ENCODE results near the gene ENAH.
"Not testable (repeated sequence)": the region's sequence is repeated elsewhere in the genome, so short reads cannot be mapped to it uniquely, and the experiment has no call there.

The ENAH gene

DNA sequence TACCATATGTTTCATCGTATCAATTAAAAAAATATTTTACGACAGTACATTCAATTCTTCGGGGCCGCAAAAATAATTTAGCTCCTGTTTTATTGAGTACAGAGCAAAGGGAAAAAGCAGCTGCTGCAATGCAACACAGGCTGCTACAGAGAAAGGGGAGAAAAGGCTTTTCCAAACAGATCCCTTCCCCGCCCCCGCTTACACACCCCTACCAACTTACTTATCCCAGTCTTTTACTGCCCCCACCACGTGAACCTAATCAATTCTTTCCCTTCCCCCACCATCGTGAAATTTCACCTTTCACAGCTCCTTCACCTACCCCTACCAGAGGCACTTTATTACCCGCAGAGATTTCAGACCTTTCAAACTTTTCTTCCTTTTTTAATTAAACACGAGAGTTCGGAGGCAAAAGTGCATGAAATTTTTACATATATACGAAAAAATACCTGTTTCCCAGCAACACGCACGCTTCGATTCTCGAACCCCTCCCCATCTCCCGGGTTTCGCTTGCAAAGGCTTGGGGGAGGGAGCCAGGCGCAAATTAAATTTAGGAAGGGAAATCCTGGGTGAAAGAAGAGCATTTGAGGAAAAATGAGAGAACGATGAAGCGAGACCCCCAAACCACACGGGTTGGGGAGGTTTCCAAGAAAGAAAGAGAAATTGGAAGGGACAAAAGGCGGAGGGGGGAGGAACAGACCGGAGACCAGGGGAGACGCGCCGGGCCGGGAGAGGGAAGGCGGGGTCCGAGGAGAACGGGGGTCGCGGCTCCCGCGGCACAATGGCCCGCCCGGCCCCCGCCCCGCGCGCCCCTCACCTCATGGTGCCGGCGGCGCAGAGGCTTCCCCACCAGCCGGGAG lies 823 bp downstream of the ENAH start:
- no peak for DNase-seq (ENCODE audit: low read depth, low spot score)
- H3K4me3 ChIP-seq (ENCODE audit: low read length), result peak overlapping the region; percentile 71

DNA sequence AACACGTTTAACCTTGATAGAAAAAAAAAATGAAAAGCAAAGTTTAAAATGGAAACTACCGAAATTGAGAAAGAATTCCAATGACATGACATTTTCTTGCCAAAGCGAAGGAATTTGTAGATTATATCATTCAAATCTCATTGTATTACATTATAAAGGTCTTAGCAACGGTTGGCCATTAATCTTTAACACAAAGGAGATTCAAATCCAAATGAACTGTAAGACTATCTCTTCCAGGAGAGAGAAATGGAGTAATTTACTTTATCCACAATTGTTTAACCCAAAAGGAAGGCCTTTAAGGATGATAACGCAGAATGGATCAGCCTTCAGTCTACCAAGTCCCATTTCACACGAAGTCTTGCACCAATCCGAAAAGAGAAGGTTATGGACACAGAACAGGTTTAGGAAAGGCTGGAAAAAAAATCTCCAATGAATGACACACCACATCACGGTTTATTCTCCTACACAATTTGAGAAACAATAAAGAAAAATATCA lies 1.5 kb downstream of the ENAH start:
- DNase-seq (ENCODE audit: low read depth, low spot score), result no peak
- H3K4me3 ChIP-seq (ENCODE audit: low read length), result no peak overlapping the region; the same call in 1 of the 2 replicates

GRCh38 chr1:225650179-225650578 lies 2.7 kb downstream of the ENAH start:
- DNase-seq (ENCODE audit: low read depth, low spot score), result no peak
- no peak overlapping the region for H3K4me3 ChIP-seq (ENCODE audit: low read length)

- DNase-seq (ENCODE audit: low read depth, low spot score), result no peak
- H3K4me3 ChIP-seq (ENCODE audit: low read length), result no peak overlapping the region
These were observed 7.6 kb downstream of the ENAH start for GRCh38 chr1:225645194-225645895.

DNA sequence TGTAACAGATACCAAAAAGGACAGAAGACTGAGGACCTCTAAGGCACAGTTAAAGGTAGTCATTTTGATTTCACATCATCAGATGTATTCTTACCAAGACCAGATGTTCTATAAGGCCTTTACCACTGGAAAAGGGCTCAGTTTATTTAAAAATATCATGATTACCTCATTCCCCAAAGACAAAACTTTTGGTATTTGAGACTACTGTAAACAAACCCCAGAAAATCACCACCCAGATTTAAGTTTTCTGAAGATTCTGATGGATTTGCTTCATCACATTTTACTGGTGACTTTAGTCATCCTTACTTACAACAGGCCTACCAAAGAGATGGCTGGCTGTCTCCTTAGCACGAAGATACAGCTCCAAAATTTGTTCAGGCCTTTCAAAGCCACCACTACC lies 8.3 kb downstream of the ENAH start:
- H3K4me3 ChIP-seq (ENCODE audit: low read length), result no peak overlapping the region
- DNase-seq (ENCODE audit: low read depth, low spot score), result no peak

DNA sequence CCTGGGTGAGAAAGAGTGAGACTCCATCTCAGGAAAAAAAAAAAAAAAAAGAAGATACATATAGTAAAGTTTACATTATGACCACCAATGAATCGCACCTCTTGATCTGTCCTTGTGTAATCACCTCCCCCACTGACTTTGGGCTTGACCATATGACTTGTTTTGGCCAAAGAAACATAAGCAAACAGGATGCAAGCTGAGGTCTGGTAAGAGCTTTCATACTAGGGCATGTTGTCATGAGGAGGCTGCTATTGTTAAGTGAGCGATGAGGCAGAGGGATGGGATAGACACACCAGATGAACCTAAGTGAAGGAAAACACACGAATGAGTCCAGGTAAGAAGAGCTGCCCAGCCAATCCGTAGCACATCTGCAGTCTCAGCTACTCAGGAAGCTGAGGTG lies 10.7 kb downstream of the ENAH start:
- no peak overlapping the region for H3K4me3 ChIP-seq (ENCODE audit: low read length)
- no peak for DNase-seq (ENCODE audit: low read depth, low spot score)

- no peak overlapping the region for H3K4me3 ChIP-seq (ENCODE audit: low read length)
- DNase-seq (ENCODE audit: low read depth, low spot score), result no peak
These were observed 14.1 kb downstream of the ENAH start for GRCh38 chr1:225638853-225639252.

- no peak for DNase-seq (ENCODE audit: low read depth, low spot score)
These were observed 15.2 kb downstream of the ENAH start for GRCh38 chr1:225637651-225638199.

DNA sequence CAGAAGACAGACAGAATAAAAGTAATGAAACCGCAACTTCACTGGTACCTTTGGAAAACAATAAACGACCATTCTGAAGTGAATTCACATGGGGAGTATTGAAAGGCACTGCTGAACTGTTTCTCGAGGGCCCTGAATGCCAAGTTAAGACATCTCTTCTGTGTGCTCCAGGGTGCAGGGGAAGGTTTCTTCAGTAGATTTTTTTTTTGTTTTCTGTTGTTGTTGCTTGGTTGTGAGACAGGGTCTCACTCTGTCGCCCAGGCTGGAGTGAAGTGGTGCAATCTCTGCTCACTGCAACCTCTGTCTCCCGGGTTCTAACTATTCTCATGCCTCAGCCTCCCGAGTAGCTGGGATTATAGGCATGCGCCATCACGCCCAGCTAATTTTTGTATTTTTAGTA lies 15.9 kb downstream of the ENAH start:
- not testable (repeated sequence) for H3K4me3 ChIP-seq (ENCODE audit: low read length); DNase-seq (ENCODE audit: low read depth, low spot score)

More at GRCh38 chr1:225637651-225638199, 15.2 kb downstream of the ENAH start:
- no peak overlapping the region for H3K4me3 ChIP-seq (ENCODE audit: low read length)

DNA sequence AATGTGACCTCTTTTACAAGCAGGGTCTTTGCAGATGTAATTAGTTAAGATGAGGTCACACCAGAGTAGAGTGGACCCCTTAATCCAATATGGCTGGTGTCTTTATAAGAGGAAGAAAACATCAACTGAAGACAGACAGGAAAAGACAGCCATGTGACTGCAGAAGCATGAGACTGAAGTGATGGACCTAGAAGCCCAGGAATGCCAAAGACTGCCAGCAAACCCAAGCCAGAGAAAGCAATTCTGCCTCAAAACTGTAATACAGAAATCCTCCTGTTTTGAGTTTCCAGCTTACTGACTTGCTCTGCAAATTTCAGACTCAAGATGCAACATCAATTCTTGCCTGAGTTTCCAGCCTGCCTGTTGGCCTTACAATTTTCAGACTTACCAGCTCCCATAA lies 17.3 kb downstream of the ENAH start:
- no peak overlapping the region for H3K4me3 ChIP-seq (ENCODE audit: low read length)
- no peak for DNase-seq (ENCODE audit: low read depth, low spot score)

DNA sequence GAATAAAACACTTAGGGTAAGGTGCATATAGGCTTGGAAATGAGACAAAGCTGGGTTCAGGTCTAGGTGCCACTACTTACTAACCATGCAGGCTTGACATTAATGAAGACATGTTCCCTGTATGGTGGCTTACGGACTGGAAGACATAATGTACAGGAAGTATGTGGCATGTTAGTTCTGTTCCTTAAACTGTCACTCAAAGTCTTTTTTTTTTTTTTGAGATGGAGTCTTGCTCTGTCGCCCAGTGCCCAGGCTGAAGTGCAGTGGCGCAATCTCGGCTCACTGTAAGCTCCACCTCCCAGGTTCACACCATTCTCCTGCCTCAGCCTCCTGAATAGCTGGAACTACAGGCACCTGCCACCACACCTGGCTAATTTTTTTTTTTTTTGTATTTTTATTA lies 20.1 kb downstream of the ENAH start:
- not testable (repeated sequence) for DNase-seq (ENCODE audit: low read depth, low spot score)

GRCh38 chr1:225631021-225631663 lies 21.8 kb downstream of the ENAH start:
- DNase-seq (ENCODE audit: low read depth, low spot score), result no peak
- no peak overlapping the region for H3K4me3 ChIP-seq (ENCODE audit: low read length)

More for the DNA sequence above, 20.1 kb downstream of the ENAH start:
- H3K4me3 ChIP-seq (ENCODE audit: low read length), result not testable (repeated sequence)

DNA sequence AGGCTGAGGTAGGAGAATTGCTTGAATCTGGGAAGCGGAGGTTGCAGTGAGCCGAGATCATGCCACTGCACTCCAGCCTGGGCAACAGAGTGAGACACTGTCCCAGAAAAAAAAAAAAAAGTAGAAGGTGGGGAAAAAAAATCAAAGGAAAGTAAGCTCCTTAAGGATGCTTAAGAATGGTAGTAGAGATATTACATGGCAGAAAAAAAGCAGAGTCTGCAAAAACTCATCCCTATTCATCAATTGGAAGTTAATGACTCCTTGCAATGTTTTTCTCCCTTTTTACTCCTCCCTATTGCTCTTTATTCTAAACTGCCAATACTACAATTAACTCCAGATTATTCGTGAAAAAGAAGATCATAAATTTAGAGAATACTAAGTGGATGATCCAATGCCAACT lies 23.4 kb downstream of the ENAH start:
- no peak for DNase-seq (ENCODE audit: low read depth, low spot score)
- H3K4me3 ChIP-seq (ENCODE audit: low read length), result no peak overlapping the region

DNA sequence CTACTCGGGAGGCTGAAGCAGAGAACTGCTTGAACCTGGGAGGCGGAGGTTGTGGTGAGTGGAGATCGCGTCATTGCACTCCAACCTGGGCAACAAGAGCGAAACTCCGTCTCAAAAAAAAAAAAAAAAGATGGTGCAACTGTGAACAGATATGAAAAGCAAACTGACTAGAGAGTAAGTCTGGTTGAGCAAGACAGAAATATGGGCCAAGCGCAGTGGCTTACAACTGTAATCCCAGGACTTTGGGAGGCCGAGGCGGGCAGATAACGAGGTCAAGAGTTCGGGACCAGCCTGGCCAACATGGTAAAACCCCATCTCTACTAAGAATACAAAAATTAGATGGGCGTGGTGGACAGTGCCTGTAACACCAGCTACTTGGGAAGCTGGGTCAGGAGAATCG lies 24.1 kb downstream of the ENAH start:
- DNase-seq (ENCODE audit: low read depth, low spot score), result not testable (repeated sequence)

DNA sequence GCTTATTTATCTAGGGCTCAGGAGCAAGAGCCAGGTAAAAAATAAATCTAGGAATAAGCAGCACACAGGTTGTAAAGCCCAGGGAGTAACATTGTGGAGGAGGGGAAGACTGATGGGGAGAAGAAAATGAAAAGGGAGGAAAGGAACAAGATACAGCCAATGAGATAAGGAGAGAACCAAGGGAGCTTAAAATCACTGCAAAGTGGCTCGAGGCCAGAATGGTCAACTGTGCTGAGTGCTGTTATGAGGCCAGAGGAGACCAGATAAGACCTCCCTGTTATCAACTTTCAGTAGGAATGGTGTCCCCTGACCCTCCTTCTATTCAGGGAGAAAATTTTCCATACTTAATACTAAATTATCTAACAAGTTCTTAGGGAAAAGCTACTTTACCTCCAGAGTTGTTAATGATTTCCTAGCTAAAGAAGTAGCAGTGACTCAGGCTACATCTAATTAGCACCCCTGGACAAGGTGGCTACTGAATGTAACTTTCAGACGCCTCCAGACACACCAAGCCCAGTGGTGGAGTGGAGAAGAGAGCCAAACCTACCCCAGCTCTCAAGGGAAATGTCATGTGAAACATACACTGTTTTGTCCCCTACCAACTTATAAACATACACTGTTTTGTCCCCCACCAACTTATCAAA lies 25.5 kb downstream of the ENAH start:
- H3K4me3 ChIP-seq (ENCODE audit: low read length), result no peak overlapping the region
- no peak for DNase-seq (ENCODE audit: low read depth, low spot score)

More for the DNA sequence above, 24.1 kb downstream of the ENAH start:
- H3K4me3 ChIP-seq (ENCODE audit: low read length), result not testable (repeated sequence)

- no peak for DNase-seq (ENCODE audit: low read depth, low spot score)
These were observed 26.2 kb downstream of the ENAH start for GRCh38 chr1:225626698-225627097.

DNA sequence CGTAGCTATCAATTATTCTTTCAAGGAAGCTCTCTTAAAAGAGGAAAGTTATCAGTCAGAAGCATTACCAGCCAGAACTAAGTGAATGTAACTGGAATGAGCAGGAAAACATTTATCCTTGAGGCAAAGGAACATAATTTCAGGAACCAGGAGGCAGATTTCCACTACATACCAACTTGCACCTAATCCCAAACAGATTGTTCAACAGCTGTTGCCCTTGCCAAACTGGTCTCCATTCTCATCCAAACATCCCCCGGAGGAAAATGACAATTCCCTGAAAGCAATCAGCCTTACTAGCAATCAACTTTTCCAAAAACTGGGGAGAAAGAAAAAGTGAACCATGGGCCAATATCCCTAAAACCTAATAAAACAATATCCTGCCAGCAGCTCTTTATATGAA lies 35.0 kb downstream of the ENAH start:
- DNase-seq (ENCODE audit: low read depth, low spot score), result no peak
- H3K4me3 ChIP-seq (ENCODE audit: low read length), result no peak overlapping the region

More at GRCh38 chr1:225626698-225627097, 26.2 kb downstream of the ENAH start:
- H3K4me3 ChIP-seq (ENCODE audit: low read length), result no peak overlapping the region

- DNase-seq (ENCODE audit: low read depth, low spot score), result no peak
- H3K4me3 ChIP-seq (ENCODE audit: low read length), result no peak overlapping the region
These were observed 35.4 kb downstream of the ENAH start for GRCh38 chr1:225617479-225617878.

DNA sequence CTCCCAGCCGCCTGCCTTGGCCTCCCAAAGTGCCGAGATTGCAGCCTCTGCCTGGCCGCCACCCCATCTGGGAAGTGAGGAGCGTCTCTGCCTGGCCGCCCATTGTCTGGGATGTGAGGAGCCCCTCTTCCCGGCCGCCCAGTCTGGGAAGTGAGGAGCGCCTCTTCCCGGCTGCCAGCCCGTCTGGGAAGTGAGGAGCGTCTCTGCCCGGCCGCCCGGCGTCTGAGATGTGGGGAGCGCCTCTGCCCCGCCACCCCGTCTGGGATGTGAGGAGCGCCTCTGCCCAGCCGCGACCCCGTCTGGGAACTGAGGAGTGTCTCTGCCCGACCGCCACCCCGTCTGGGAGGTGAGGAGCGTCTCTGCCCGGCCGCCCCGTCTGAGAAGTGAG lies 37.5 kb downstream of the ENAH start:
- DNase-seq (ENCODE audit: low read depth, low spot score); H3K4me3 ChIP-seq (ENCODE audit: low read length): not testable (repeated sequence)
